Raji (cell line): ENCODE results near the gene FXYD5.

ENCODE experiments used
- POLR2A ChIP-seq: IDR thresholded peaks from 2 replicates; pipeline ENCODE4 v1.6.1; 2011; ENCODE audit warnings: low read depth, low read length, control low read depth; ENCODE audit not compliant: insufficient read depth

The FXYD5 gene

DNA sequence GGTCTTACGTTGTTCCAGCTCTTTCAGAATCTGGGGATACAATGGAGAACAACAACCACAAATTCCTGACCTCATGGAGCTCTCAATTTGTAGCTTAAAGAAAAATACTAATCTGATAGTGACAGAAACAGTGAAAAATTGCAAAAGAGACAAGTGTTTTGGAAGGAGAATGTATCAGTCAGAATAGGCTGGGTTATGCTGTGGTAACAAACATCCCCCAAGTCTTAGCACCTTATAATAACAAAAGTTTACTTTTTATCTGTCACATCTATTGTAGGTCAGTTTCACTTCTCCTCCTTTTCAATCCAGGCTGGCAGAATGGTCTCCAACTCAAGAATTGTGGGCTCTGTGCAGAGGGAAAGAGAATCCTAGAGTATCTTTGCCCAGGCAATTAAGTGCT, 64.5 kb downstream of the FXYD5 start:
- no peak for TF ChIP-seq POLR2A
